Measurements from ENCODE around the gene PPP1R9B.

Gene PPP1R9B

GRCh38 chr17:50172130-50172529 is 21.7 kb upstream of the PPP1R9B start:
- DNase-seq (ENCODE audit: low spot score) = no peak

DNA sequence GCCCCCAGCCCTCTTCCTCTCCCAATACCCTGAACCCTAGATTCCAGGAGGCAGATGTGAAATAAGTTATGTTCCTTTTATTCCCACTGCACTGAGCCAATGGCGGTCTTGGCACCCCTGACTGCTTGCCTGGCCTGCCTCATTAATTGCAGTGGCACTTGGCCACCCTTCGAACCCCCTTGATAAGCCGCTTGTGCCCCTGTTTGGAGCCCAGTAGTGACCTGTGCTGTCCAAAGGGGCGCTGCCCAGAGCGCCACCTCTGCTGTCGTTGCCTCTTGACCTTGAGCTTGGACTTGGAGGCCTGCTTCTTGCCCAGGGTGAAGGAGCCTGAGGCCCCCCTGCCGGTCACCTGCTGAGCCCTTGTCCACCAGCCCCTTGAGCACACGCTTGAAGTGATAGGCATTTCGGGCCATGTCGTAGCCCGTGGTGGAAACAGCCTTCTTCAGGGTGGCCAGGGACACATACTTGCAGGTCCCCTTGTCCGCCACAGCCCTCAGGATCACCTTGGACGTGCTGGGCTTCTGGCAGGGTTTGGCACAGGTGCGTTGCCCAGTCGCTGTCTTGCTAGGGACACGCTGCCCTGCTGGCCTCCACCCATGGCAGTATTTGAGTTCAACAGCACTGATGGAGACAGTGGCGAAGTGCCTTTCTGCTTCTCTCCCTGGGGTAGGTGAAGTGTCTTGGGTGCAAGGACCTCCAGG is 21.0 kb upstream of the PPP1R9B start:
- no peak for DNase-seq (ENCODE audit: low spot score)

- no peak for DNase-seq (ENCODE audit: low spot score)
Measured at GRCh38 chr17:50170662-50171370, 20.3 kb upstream of the PPP1R9B start.

GRCh38 chr17:50169881-50170459 is 19.5 kb upstream of the PPP1R9B start:
- no peak for DNase-seq (ENCODE audit: low spot score)

DNA sequence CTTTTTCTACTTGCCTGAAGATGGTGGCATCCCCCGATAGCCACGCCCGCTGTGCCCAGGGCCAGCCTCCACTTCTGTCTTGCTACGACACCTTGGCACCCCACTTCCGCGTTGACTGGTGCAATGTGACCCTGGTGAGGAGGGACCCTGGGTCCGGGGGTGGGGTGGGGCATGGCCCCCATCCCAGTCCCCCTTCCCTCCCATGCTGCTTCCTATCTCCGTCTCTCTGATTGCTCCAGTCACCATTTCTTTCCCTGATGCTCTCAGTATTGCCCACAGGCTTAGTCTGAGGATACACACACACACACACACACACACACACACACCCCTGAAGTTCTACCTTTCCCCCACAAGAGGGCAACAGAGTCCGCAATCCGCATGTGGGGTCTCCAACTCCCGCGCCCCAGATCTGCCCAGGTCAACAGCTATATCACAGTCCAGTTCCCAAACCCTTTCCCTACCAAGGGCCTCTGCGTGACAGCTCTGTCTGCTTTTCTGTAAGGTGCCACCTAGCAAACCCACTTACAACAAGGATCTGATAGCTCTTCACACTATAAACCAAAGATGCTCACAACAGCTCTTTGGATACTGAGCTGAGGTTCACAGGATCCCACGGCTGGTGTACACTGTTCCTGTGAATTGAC is 18.8 kb upstream of the PPP1R9B start:
- peak; percentile 72 for DNase-seq (ENCODE audit: low spot score)

DNA sequence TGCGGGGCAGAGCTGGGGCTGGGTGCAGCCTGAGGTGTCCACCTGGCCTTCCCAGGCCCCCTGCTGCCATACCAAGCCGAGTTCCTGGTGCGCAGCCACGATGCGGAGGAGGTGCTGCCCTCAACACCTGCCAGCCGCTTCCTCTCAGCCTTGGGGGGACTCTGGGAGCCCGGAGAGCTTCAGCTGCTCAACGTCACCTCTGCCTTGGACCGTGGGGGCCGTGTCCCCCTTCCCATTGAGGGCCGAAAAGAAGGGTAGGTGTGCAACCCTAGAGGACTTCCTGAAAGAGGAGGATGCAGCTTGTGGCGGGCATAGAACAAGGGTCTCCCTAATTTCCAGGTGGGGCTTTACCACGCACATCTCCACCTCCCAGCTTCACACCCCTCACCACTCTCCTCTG is 17.8 kb upstream of the PPP1R9B start:
- DNase-seq (ENCODE audit: low spot score) = no peak

- DNase-seq (ENCODE audit: low spot score) = no peak
Measured at GRCh38 chr17:50167371-50167770, 16.9 kb upstream of the PPP1R9B start.

DNA sequence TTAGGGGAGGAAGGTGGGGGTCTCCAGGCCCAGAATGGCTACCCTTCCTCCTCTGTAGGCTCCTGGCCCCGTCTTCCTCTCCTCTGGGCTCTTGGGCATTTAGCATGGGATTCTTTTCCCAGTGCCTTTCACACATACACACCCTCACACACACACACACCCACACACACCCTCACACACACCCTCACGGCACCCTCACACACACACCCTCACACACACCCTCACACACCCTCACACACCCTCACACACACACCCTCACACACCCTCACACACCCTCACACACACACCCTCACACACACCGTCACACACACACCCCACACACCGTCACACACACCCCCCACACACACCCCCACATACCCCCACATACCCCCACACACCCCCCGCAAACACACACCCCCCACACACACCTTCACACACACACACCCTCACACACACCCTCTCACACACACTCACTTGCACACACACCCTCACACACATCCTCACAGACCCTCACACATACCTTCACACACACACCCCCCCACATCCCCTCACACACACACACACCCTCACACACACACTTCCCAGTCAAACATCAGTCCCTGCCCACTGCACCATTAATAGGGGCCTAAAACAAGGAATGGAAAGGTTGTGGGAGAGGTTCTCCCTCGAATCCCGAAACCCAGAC is 16.2 kb upstream of the PPP1R9B start:
- DNase-seq (ENCODE audit: low spot score) = no peak

DNA sequence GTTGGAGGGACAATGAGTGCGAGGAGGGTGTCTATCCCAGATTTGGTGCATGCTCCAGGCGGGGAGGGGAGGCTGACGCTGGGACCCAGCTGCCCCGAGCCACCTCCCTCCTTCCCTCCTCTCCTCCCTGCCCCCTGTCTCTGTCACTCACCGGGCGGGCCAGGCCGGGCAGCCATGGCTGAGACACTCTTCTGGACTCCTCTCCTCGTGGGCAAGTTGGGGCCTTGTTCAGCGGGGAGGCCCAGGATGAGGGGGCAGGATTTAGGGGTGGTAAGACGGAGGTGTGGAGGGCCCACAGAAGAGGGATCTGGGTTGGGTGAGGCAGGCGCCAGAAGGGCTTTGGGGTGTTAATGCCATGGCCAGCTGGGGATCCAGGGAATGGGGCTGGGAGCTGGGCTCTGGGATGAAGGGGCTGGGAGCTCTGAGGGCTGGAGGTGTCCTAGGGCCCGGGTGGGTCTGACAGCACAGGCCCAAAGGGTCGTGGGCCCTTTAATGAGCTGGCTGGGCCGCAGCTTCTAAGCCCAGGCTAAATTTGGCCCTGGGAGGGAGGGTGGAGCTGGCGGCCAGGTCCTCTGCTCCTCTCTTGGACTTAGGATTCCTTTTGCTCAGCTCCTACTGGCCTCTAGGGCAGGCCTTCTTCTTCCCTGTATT is 15.5 kb upstream of the PPP1R9B start, which contains the start of gene SGCA:
Gene SGCA, plus strand, starts transcription at position 139 of the 651 bp plus-strand sequence. Its CDS starts 36 bp downstream, at position 175.
- DNase-seq (ENCODE audit: low spot score) = no peak

GRCh38 chr17:50165466-50165865 is 15.0 kb upstream of the PPP1R9B start:
- DNase-seq (ENCODE audit: low spot score) = no peak

GRCh38 chr17:50165066-50165465 is 14.6 kb upstream of the PPP1R9B start:
- no peak for DNase-seq (ENCODE audit: low spot score)

DNA sequence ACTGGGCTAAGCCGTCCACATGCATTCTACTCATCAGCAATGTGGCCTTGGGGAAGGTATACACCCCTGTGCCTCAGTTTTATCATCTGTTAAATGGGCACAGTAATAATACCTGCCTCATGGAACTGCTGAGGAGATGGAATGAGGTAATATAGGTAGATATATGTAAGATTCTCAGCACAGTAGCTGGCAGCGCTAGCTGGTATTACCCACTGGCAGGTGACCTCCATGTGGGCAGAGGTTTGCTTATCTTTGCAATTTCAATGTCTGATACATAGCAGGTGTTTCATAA is 14.2 kb upstream of the PPP1R9B start:
- no peak for DNase-seq (ENCODE audit: low spot score)

DNA sequence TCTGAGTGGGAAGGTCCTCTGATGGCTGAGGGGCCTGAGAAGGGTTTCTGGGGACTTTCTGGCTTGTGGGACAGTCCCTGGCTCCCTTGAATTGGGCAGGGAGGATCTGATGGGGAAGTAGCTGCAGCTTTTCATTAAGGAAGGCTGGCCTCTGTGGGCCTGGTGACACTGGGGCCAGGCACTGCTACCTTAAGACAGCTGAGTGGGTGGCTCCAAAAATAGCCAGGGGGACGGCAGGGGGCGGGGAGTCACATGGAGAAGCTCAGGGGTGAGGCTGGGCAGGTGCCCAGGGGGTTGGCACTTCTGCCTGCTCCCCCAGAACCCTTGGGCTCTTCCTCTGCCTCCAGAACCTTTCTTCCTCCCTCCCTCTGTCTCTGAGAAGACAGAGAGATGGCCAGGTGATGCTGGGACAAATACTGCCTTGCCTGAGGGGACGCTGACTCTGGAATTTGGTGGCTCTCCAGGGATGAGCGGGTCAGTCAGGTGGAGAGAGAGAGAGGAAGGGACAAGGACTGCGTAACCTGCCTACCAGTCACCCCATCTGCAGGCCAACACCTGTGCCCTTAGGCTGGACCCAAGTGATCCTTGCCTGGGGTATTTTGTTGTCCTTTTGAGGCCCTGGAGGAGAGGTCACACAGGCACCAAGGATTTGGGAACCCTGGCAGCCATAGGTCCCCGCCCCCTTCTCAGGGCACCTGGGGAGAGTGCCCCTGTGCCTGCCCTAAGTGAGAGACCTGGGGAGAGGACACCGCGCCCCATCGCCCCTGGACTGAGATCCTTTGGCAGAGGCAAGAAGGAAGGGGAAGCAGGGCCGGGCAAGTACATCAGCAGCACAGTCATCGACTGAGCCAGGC is 13.6 kb upstream of the PPP1R9B start:
- no peak for DNase-seq (ENCODE audit: low spot score)

GRCh38 chr17:50162466-50163254 is 12.2 kb upstream of the PPP1R9B start:
- DNase-seq (ENCODE audit: low spot score) = no peak

DNA sequence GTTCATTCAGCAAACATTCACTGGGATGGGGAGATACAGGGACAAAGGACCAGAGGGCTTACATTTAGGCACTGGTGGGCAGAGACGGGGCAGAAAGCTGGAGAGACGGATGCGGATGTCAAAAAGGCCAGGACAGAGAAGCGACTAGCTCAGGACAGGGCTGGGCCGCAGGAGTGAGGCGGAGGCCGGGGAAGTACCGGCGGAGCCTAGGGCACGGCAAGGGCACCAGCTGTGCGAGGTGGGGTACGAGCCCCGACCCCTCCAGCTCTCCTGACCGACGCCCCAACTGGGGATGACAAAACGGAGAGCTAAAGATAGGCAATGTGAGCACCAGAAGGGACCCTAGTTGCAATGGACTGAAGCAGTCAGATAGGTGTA is 11.4 kb upstream of the PPP1R9B start:
- DNase-seq (ENCODE audit: low spot score) = no peak

DNA sequence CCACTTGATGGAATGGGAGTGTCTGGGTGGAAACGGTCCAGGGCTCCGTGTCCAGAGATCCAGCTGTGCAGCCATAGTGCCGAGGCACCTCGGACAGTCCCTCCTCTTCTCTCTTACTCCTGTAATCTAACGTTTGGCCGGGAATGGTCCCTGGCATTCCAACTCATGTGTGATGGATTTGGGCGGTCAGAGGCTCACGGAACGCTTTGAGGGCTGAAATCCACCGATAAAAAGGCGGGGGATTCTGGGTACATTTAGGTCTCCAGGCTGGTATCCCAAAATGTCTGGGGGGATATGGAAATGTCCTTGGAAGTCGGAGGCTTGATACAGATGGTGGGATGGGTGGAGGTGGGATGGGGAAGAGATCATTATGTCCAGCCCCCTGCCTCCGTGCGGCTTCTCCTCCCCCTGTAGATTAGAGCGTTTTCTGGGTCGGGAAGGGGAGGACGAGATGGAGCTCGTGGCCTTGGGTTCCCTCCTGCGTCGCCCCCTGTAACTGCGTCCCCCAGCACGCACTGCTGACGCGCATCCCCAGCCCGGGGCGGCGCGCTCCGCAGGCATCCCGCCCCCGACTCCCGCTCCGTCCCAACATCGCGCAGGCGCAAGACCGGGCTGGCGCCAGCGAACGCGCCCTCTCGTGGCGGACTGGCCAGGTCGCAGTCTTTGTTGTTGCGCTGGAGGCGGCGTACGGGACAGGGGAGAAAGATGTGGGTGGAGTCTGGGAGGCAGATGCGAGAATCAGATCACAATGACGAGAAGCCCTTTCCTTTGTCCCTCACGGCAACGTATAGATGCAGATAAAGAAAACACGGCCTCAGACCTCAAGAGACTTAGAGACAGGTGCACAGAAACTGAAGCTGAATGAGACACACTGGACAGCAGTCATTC is 10.8 kb upstream of the PPP1R9B start:
- peak; percentile 99 for DNase-seq (ENCODE audit: low spot score)

- DNase-seq (ENCODE audit: low spot score) = no peak
Measured at GRCh38 chr17:50157891-50158290, 7.4 kb upstream of the PPP1R9B start.

DNA sequence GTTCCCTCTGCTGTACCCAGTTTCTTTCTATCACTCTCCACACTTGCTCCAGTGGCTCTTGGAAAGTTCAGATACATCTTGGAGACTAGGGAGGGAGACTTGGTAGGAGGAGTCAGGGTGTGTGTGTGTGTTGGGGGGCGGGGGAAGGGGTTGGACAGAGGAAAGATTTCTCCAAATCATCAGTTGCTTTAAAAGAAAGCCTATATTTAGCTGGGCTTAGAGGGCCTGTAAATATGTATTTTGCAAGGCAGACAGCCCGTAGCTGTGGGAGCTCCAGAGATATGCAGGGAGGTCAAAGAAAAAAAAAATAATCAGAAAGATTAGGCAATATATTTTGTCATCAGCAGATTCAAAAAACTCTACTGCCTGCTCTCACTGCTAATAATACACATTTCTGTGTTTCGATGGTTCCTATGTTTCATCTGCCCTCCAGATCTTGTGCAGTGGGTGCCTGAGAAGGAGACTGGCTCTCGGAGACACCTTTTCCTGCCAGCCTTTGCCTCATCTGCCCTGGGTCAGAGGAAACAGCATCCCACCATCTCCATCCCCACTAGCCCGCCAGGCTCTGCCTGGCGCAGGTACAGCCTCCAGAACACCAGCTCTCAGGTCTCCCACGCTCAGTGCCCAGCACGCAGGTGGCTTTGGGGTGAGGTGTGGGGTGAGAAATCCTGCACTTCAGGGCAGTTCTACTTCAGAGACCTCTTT is 4.8 kb upstream of the PPP1R9B start:
- no peak for DNase-seq (ENCODE audit: low spot score)

GRCh38 chr17:50154604-50155003 is 4.1 kb upstream of the PPP1R9B start:
- no peak for DNase-seq (ENCODE audit: low spot score)
